H1 (cell line): ENCODE measurements around the gene BICDL1. TPM values are rescaled to one million over a fixed set of nuclear protein-coding genes. Genes with fewer than 3 reads are reported as not detected.

ENCODE experiments used
- CTCF ChIA-PET: fragments of 300-600 bp; sonication (Branson Sonifier 250); formaldehyde crosslinking; loops from one replicate; lab custom pipeline; 2021; ENCODE audit not compliant: partially characterized antibody; lab: Charles Lee
- POLR2A ChIA-PET: fragments of 300-600 bp; sonication (Branson Sonifier 250); formaldehyde crosslinking; loops from one replicate; lab custom pipeline; 2021; ENCODE audit warnings: inconsistent platforms; ENCODE audit not compliant: partially characterized antibody; lab: Charles Lee
- DNase-seq, 2 experiments: peaks; one replicate each; pipeline versions ENCODE4 v3.0.0 to v3.0.0-alpha.2; 2010 to 2022; ENCODE audit warnings: low spot score in 2 of 2, low read depth in 1 of 2, mixed read lengths in 1 of 2
- FAIRE-seq: peaks from 2 replicates; lab custom pipeline; 2011; peaks lifted over from hg19 to GRCh38; lab: Jason Lieb, UNC
- H2AFZ ChIP-seq: 2 replicates; pipeline ENCODE4 v1.8.1; 2012; ENCODE audit warnings: low read length, inconsistent platforms
- H2AK5ac ChIP-seq: 2 replicates; pipeline ENCODE4 v1.6.1; 2013; ENCODE audit warnings: low read depth, low read length
- H2BK120ac ChIP-seq: replicated peaks from 2 replicates; pipeline ENCODE3; 2013; ENCODE audit warnings: low read depth, low read length, inconsistent platforms
- H2BK12ac ChIP-seq: 2 replicates; pipeline ENCODE4 v1.6.1; 2013; ENCODE audit warnings: low read depth, low read length
- H2BK15ac ChIP-seq: 2 replicates; pipeline ENCODE4 v1.6.1; 2013; ENCODE audit warnings: low read length
- H2BK20ac ChIP-seq: 2 replicates; pipeline ENCODE4 v1.6.1; 2013; ENCODE audit warnings: low read length
- H2BK5ac ChIP-seq: 2 replicates; pipeline ENCODE4 v1.6.1; 2013; ENCODE audit warnings: low read depth, low read length
- H3K14ac ChIP-seq: 2 replicates; pipeline ENCODE4 v1.6.1; 2013; ENCODE audit warnings: inconsistent platforms; ENCODE audit not compliant: insufficient read length
- H3K18ac ChIP-seq: 2 replicates; pipeline ENCODE4 v1.6.1; 2013; ENCODE audit warnings: low read length; ENCODE audit errors: extremely low read depth
- H3K23ac ChIP-seq: 2 replicates; pipeline ENCODE4 v1.6.1; 2013; ENCODE audit warnings: inconsistent platforms; ENCODE audit not compliant: insufficient read length
- H3K23me2 ChIP-seq: 2 replicates; pipeline ENCODE4 v1.6.1; 2013; ENCODE audit warnings: low read depth, low read length
- H3K27ac ChIP-seq: 2 replicates; pipeline ENCODE4 v1.6.1; 2011; ENCODE audit warnings: low read depth, low read length, inconsistent platforms
- H3K27me3 ChIP-seq, 4 experiments: replicated peaks in 1 of 4; 1 replicate in 1 of 4; 2 replicates in 3 of 4; pipeline versions ENCODE4 v1.6.1 to v1.8.1; 2011 to 2013; ENCODE audit warnings: low read length in 3 of 4, mild to moderate bottlenecking in 3 of 4, inconsistent platforms in 2 of 4, mixed read lengths in 2 of 4, moderate library complexity in 1 of 4; ENCODE audit not compliant: control insufficient read depth in 3 of 4, insufficient read depth in 3 of 4; ENCODE audit errors: extremely low read depth in 1 of 4
- H3K36me3 ChIP-seq, 4 experiments: 2 replicates each; pipeline versions ENCODE4 v1.6.1 to v1.8.1; 2011 to 2013; ENCODE audit warnings: mild to moderate bottlenecking in 4 of 4, low read length in 3 of 4, moderate library complexity in 2 of 4, control low read depth in 1 of 4, inconsistent platforms in 1 of 4; ENCODE audit not compliant: insufficient read depth in 4 of 4, control insufficient read depth in 2 of 4
- H3K4ac ChIP-seq: replicated peaks from 2 replicates; pipeline ENCODE3; 2013; ENCODE audit warnings: low read length, low read depth, mixed read lengths, inconsistent platforms; ENCODE audit not compliant: insufficient read length
- H3K4me1 ChIP-seq, 4 experiments: replicated peaks in 1 of 4; 1 replicate in 1 of 4; 2 replicates in 3 of 4; pipeline versions ENCODE4 v1.6.1 to v1.8.1; 2011 to 2013; ENCODE audit warnings: low read length in 3 of 4, inconsistent platforms in 2 of 4, mixed read lengths in 1 of 4; ENCODE audit not compliant: insufficient read depth in 4 of 4, control insufficient read depth in 3 of 4
- H3K4me2 ChIP-seq, 2 experiments: 2 replicates each; pipeline versions ENCODE4 v1.6.1 to v1.8.1; 2011 to 2013; ENCODE audit warnings: low read depth in 2 of 2, low read length in 2 of 2, control low read depth in 1 of 2, inconsistent platforms in 1 of 2, mild to moderate bottlenecking in 1 of 2; ENCODE audit not compliant: insufficient read depth in 1 of 2
- H3K4me3 ChIP-seq, 4 experiments: fragments of 200-600, 300-600 bp in 1 of 4; sonication (generic), shearing (Covaris generic), sonication (Bioruptor Twin) in 1 of 4; 2 replicates each; pipeline versions ENCODE4 v1.5.1 to v1.8.1; 2011 to 2016; ENCODE audit warnings: low read length in 4 of 4, low read depth in 3 of 4, control low read depth in 2 of 4, inconsistent platforms in 2 of 4, mild to moderate bottlenecking in 2 of 4, mixed read lengths in 1 of 4, moderate library complexity in 1 of 4; ENCODE audit not compliant: insufficient read depth in 2 of 4; ENCODE audit errors: extremely low read depth in 1 of 4
- H3K56ac ChIP-seq: replicated peaks from 2 replicates; pipeline ENCODE3; 2013; ENCODE audit warnings: low read depth, mild to moderate bottlenecking, mixed read lengths, low read length, inconsistent platforms; ENCODE audit not compliant: insufficient read length
- H3K79me1 ChIP-seq: 2 replicates; pipeline ENCODE4 v1.6.1; 2013; ENCODE audit warnings: low read depth, low read length, control low read depth
- H3K79me2 ChIP-seq, 2 experiments: 2 replicates each; pipeline versions ENCODE4 v1.6.1 to v1.8.1; 2012 to 2013; ENCODE audit warnings: low read length in 2 of 2, mild to moderate bottlenecking in 2 of 2, inconsistent platforms in 1 of 2; ENCODE audit not compliant: insufficient read depth in 2 of 2, control insufficient read depth in 1 of 2
- H3K9ac ChIP-seq, 4 experiments: replicated peaks in 1 of 4; 1 replicate in 1 of 4; 2 replicates in 3 of 4; pipeline versions ENCODE4 v1.6.1 to v1.8.1; 2011 to 2013; ENCODE audit warnings: low read depth in 3 of 4, low read length in 3 of 4, control low read depth in 2 of 4, mild to moderate bottlenecking in 2 of 4, moderate library complexity in 2 of 4, inconsistent platforms in 1 of 4; ENCODE audit errors: extremely low read depth in 1 of 4
- H3K9me3 ChIP-seq, 2 experiments: 2 replicates each; pipeline versions ENCODE4 v1.6.1 to v1.8.1; 2012 to 2013; ENCODE audit warnings: mild to moderate bottlenecking in 2 of 2, moderate library complexity in 2 of 2, control low read depth in 1 of 2, inconsistent platforms in 1 of 2, low read depth in 1 of 2, low read length in 1 of 2, mixed read lengths in 1 of 2; ENCODE audit not compliant: insufficient read depth in 2 of 2
- H4K20me1 ChIP-seq, 2 experiments: replicated peaks in 1 of 2; 2 replicates each; pipeline versions ENCODE3 to v1.8.1; 2011 to 2013; ENCODE audit warnings: inconsistent platforms in 2 of 2, low read length in 2 of 2, mild to moderate bottlenecking in 1 of 2; ENCODE audit not compliant: insufficient read depth in 2 of 2, control insufficient read depth in 1 of 2
- H4K5ac ChIP-seq: 2 replicates; pipeline ENCODE4 v1.6.1; 2013; ENCODE audit warnings: low read length, low read depth, mixed read lengths, inconsistent platforms; ENCODE audit not compliant: insufficient read length
- H4K8ac ChIP-seq: 2 replicates; pipeline ENCODE4 v1.8.0; 2013; ENCODE audit warnings: mild to moderate bottlenecking, moderate library complexity, low read length, inconsistent platforms; ENCODE audit not compliant: insufficient read depth; ENCODE audit errors: extremely low read depth
- H4K91ac ChIP-seq: replicated peaks from 2 replicates; pipeline ENCODE3; 2013; ENCODE audit warnings: low read length, mixed read lengths, inconsistent platforms; ENCODE audit not compliant: insufficient read length
- BACH1 ChIP-seq: IDR thresholded peaks from 2 replicates; pipeline ENCODE4 v1.6.1; 2012; ENCODE audit warnings: low read length, improper control_type of control experiment
- HDAC2 ChIP-seq, 2 experiments: fragments of 300-600 bp in 1 of 2; sonication (generic) in 1 of 2; IDR thresholded peaks; 2 replicates each; pipeline ENCODE4 v1.6.1; 2011 to 2012; ENCODE audit warnings: low read depth in 2 of 2, low read length in 2 of 2, mild to moderate bottlenecking in 2 of 2, moderate library complexity in 2 of 2, borderline replicate concordance in 1 of 2, inconsistent platforms in 1 of 2
- NRF1 ChIP-seq: IDR thresholded peaks from 2 replicates; pipeline ENCODE4 v1.6.1; 2011; ENCODE audit warnings: mild to moderate bottlenecking, low read depth, low read length, improper control_type of control experiment
- SAP30 ChIP-seq: fragments of 300-600 bp; sonication (generic); IDR thresholded peaks from 2 replicates; pipeline ENCODE4 v1.7.1; 2012; ENCODE audit warnings: low read length, moderate library complexity, mild to moderate bottlenecking, inconsistent platforms; ENCODE audit not compliant: insufficient read depth, insufficient replicate concordance
- TCF12 ChIP-seq: IDR thresholded peaks from 2 replicates; pipeline ENCODE4 v1.6.1; 2011; ENCODE audit warnings: low read depth, mild to moderate bottlenecking, low read length
- WGBS, 2 experiments: shearing (Covaris generic) in 1 of 2; methylation state at CpG; one replicate each; pipeline versions ENCODE4 v1.1.6 to v1.1.7; 2013 to 2015; ENCODE audit warnings: low lambda C conversion rate in 2 of 2, mixed read lengths in 2 of 2, inconsistent platforms in 1 of 2, low coverage in 1 of 2, missing lambda C conversion rate in 1 of 2; ENCODE audit not compliant: insufficient replicate concordance in 2 of 2, insufficient coverage in 1 of 2, insufficient read length in 1 of 2; ENCODE audit errors: extremely low coverage in 1 of 2, missing lambda C conversion rate in 1 of 2; 5-methylcytosine and 5-hydroxymethylcytosine counted together
- polyA plus RNA-seq, 7 experiments: library from polyadenylated mRNA; depleted of rRNA in 3 of 7; stranded (reverse) in 5 of 7; unstranded in 2 of 7; fragments of >200 nt in 5 of 7; fragments of 200-250 nt in 2 of 7; gene quantifications; 1 replicate in 5 of 7; 2 replicates in 1 of 7; 4 replicates in 1 of 7; pipeline versions ENCODE4 v1.2.1 to v1.2.3, GENCODE V29; 2011 to 2013; ENCODE audit warnings: missing spikeins in 2 of 7, mixed read lengths in 2 of 7
- total RNA-seq: library from RNA; stranded (reverse); fragmentation: NEBNext Ultra II Directional; extraction: Animal tissue kit (Norgen Biotek cat#: 25700); gene quantifications from 2 replicates; pipeline ENCODE4 v1.2.1, GENCODE V29; 2021

Gene BICDL1
- total and polyA plus RNA-seq, 2 of the 8 experiments (the other 6 are each of a cell fraction or from before 2014, with no cell fraction given): 17.2 to 25.9 TPM

DNA sequence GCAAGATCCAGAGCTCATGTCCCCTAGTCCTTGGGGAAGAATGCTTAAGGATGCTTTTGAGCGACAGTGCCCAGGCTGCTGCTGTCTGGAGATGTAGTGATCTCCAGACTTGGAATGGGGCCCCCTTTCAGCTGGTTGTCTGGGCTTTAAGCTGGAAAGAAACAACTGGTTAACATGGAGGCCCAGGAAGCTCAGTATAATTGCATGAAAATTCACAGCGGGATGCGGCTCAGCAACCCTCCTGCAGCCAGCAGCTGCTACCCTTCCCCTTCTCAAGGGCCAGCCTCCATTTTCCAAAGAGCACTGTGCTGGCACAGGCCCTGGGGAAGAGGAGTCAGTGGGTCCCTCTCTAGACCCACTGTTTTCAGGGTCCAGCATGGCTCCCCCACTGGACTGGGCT is 101.2 kb downstream of the BICDL1 start:
- Histone ChIP-seq H3K9me3 (no peaks in the 10 kb centered on the region), H4K20me1 (peaks cover 0 to 4% of the 10 kb centered on the region in 2 experiments), H2AFZ (no peak overlapping the region), H3K23me2 (peaks cover 4% of the 10 kb centered on the region; the same call in 1 of the 2 replicates), H3K9ac (no peak overlapping the region; a peak in 1 of 7 replicates), H3K4me1 (peaks cover 14 to 46% (median 35%) of the 10 kb centered on the region in 4 experiments), H3K4me2 (no peak overlapping the region), H2BK12ac (0 out of 2 replicates have a peak overlapping the region, but pooled peaks have one; percentile 60), H2BK120ac (no peak overlapping the region), H2BK5ac (no peak overlapping the region), H3K79me1 (no peaks in the 10 kb centered on the region), H3K4me3 (no peak overlapping the region), H3K27ac (no peak overlapping the region), H4K91ac (no peak overlapping the region), H4K5ac (no peak overlapping the region), H2AK5ac (no peak overlapping the region), H2BK15ac (0 out of 2 replicates have a peak overlapping the region, but pooled peaks have one; percentile 65), H3K4ac (no peak overlapping the region), H3K23ac (no peak overlapping the region), H4K8ac (no peak overlapping the region), H2BK20ac (no peak overlapping the region), H3K79me2 (no peaks in the 10 kb centered on the region), H3K18ac (no peak overlapping the region), H3K56ac (no peak overlapping the region), H3K36me3 (no peaks in the 10 kb centered on the region; a peak in 1 of 8 replicates), H3K14ac (no peak overlapping the region), H3K27me3 (no peaks in the 10 kb centered on the region)
- POLR2A ChIA-PET: interaction anchor here (0.6 to 11.7 kb wide), 6 partner anchors 11 to 112 kb away, joined by 3 to 96 read pairs (median 8); partner anchors contain the start of genes BICDL1, RAB35 and RPLP0
- WGBS, 2 experiments: 92% methylated on average over 3 of the region's 3 CpGs; no CpG with 5 or more reads in 1 of the 2 experiments
- no peak for DNase-seq
- FAIRE-seq: no peak
- CTCF ChIA-PET: interaction anchor here (0.5 to 2.1 kb wide), 4 partner anchors 9 to 135 kb away, joined by 3 to 4 read pairs (median 4); partner anchors contain the start of gene RAB35
- TF ChIP-seq SAP30: no peak
- no peak for TF ChIP-seq BACH1
- no peak for TF ChIP-seq HDAC2 (IDR thresholded peaks at IDR 0.05; ENCODE audit: borderline replicate concordance in 1 of 2, low read depth in 2 of 2, low read length in 2 of 2)
- TF ChIP-seq TCF12: no peak
- no peak for TF ChIP-seq NRF1
